ENCODE data around the gene SNHG17. TPM values are rescaled to one million over a fixed set of nuclear protein-coding genes. Genes with fewer than 3 reads are reported as not detected.

Gene SNHG17
- total RNA-seq, 1 experiment from 2014 or later, result 27.3 TPM

DNA sequence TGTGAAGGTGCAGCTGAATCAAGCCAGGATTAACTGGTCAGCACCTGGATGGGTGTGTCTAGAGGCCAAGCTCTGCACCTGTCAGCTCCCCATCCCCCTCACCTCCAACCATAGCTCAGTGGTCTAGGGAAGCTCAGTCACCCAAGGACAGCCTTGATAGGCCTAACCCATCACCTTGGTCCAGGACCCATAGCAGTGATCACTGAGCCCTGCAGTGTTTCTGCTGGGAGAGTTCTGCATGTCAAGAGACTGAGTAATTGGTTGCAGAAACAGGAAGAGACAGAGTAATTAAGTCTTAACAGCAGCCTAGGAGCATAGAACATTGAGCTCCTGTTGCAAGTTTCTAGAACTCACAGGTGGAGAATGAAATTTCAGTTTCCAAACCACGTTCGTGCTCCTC, 18.8 kb upstream of the SNHG17 start:
- no peaks in the 10 kb centered on the region for H4K20me1 ChIP-seq (ENCODE audit: insufficient read depth, low read depth, low read length)
- no peaks in the 10 kb centered on the region for H3K9me2 ChIP-seq (replicated peaks; ENCODE audit: insufficient read depth, low read length)
- H3K27me3 ChIP-seq (ENCODE audit: low read length), result no peaks in the 10 kb centered on the region
- no peak overlapping the region for H2AFZ ChIP-seq (ENCODE audit: low read length)
- H3K36me3 ChIP-seq (ENCODE audit: insufficient read depth, low read length), result peaks cover 22% of the 10 kb centered on the region
- H3K79me2 ChIP-seq (ENCODE audit: low read length), result peaks cover 8% of the 10 kb centered on the region
- H3K4me3 ChIP-seq (ENCODE audit: low read length), result no peak overlapping the region
- H3K27ac ChIP-seq (ENCODE audit: low read length), result peak overlapping the region; percentile 94
- peak; percentile 87 for DNase-seq
- H3K4me1 ChIP-seq (ENCODE audit: low read length), result peaks cover 55% of the 10 kb centered on the region
- no peaks in the 10 kb centered on the region for H3K9me3 ChIP-seq (ENCODE audit: low read length)
- H3K9ac ChIP-seq (ENCODE audit: low read length), result no peak overlapping the region
- peak overlapping the region; percentile 14 for H3K4me2 ChIP-seq (ENCODE audit: low read depth, low read length, poor library complexity, severe bottlenecking)

DNA sequence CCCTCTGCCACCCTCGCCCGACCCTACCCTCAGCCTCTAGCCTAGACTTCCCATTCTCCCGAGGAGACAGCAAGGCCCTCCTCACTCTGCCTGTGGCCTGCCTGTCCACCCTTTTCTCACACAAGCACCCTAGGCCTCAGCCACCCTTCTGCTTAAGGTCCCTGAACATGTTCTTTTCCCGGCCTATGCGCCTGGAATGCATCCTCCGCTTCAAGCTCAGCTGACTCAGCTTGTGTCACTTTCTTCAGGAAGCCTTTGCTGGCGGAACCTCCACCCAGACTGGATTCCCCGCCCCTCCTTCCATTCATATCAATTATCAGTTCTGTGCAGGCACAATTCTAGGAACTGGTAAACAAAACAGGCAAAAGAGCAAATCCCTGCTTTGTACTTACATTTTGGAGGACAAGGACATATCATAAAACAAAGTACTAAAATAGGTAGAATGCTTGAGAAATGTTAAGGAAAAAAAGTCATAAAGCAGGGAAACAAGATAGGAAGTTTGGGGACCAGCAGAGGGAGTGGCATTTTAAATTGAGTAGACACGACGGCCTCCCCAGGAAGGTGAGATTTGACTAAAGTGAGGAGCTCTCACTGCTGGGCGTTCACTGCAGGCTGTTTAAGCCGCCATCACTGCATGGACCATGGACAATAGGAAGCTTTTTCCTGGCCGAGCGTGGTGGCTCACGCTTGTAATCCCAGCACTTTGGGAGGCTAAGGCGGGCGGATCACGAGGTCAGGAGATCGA, 17.9 kb upstream of the SNHG17 start:
- H3K36me3 ChIP-seq (ENCODE audit: insufficient read depth, low read length), result peaks cover 29% of the 10 kb centered on the region

DNA sequence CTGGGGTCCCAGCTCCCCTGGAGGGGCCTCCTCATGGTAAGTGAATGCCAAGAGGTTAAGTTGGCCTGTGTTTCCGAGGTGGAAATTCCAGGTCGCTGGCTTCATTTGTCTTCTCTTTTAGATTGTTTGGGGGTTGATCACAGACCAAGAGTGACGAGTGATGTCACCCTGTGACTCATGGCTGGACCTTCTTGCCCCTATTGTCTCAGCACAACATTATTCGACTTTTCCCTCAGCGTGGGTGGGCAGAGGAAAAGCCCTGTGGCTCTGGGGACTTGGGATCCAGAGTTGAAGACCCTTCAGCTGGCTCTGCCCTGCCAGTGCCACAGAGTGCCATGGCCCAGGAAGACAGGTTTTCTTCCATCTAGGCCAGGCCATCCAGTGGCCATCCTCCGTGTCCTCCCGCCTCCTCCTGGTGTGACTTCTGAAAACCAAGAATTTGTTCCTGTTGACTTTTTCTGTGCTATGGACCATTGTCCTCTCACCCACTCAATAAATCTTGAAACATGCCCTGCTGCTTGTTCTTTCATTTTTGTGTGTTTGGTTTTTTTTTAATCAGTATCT, 15.4 kb upstream of the SNHG17 start:
- DNase-seq, result no peak
- peak overlapping the region; percentile 94; the same call in 1 of the 2 replicates for H3K27ac ChIP-seq (ENCODE audit: low read length)
- peaks cover 29% of the 10 kb centered on the region for H3K36me3 ChIP-seq (ENCODE audit: insufficient read depth, low read length)
- H3K4me3 ChIP-seq (ENCODE audit: low read length), result no peak overlapping the region
- H2AFZ ChIP-seq (ENCODE audit: low read length), result no peak overlapping the region
- H3K9ac ChIP-seq (ENCODE audit: low read length), result no peak overlapping the region
- peaks cover 67% of the 10 kb centered on the region for H3K4me1 ChIP-seq (ENCODE audit: low read length)
- H4K20me1 ChIP-seq (ENCODE audit: insufficient read depth, low read depth, low read length), result no peaks in the 10 kb centered on the region
- no peaks in the 10 kb centered on the region for H3K9me2 ChIP-seq (replicated peaks; ENCODE audit: insufficient read depth, low read length)
- H3K9me3 ChIP-seq (ENCODE audit: low read length), result no peaks in the 10 kb centered on the region
- peaks cover 32% of the 10 kb centered on the region for H3K79me2 ChIP-seq (ENCODE audit: low read length)
- no peaks in the 10 kb centered on the region for H3K27me3 ChIP-seq (ENCODE audit: low read length)
- no peak overlapping the region for H3K4me2 ChIP-seq (ENCODE audit: low read depth, low read length, poor library complexity, severe bottlenecking)

More for the DNA sequence above, 17.9 kb upstream of the SNHG17 start:
- peaks cover 64% of the 10 kb centered on the region for H3K4me1 ChIP-seq (ENCODE audit: low read length)
- peaks cover 17% of the 10 kb centered on the region for H3K79me2 ChIP-seq (ENCODE audit: low read length)
- no peak overlapping the region for H3K4me3 ChIP-seq (ENCODE audit: low read length)
- H3K9me2 ChIP-seq (replicated peaks; ENCODE audit: insufficient read depth, low read length), result no peaks in the 10 kb centered on the region
- peak overlapping the region; percentile 94 for H3K27ac ChIP-seq (ENCODE audit: low read length)
- H3K9me3 ChIP-seq (ENCODE audit: low read length), result no peaks in the 10 kb centered on the region
- no peaks in the 10 kb centered on the region for H4K20me1 ChIP-seq (ENCODE audit: insufficient read depth, low read depth, low read length)
- no peaks in the 10 kb centered on the region for H3K27me3 ChIP-seq (ENCODE audit: low read length)
- no peak overlapping the region for H3K9ac ChIP-seq (ENCODE audit: low read length)
- H2AFZ ChIP-seq (ENCODE audit: low read length), result no peak overlapping the region
- no peak overlapping the region for H3K4me2 ChIP-seq (ENCODE audit: low read depth, low read length, poor library complexity, severe bottlenecking)
- no peak for DNase-seq

DNA sequence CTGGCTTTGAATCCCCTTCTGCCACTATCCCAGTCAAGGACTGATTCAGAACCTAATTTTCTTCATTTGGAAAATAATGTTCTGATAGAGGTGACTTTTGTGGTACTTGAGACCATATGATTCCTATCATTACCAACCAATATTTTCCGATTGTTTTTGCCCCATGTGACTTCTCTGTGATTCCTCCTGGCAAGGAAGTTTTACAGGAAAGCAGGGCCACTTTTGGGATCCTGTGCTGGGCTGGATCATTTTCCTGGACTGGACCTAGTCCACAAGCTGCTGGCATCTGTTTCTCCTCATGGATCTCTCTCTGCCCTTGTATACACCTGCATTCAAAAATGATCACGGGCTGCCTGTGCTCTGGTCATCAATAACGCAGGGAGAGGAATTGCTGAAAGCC, 13.9 kb upstream of the SNHG17 start:
- H3K36me3 ChIP-seq (ENCODE audit: insufficient read depth, low read length), result peaks cover 29% of the 10 kb centered on the region
- DNase-seq, result no peak
- H3K4me1 ChIP-seq (ENCODE audit: low read length), result peaks cover 53% of the 10 kb centered on the region
- H3K27me3 ChIP-seq (ENCODE audit: low read length), result no peaks in the 10 kb centered on the region
- H3K9me3 ChIP-seq (ENCODE audit: low read length), result no peaks in the 10 kb centered on the region
- peak overlapping the region; percentile 96 for H3K4me2 ChIP-seq (ENCODE audit: low read depth, low read length, poor library complexity, severe bottlenecking)
- no peak overlapping the region for H2AFZ ChIP-seq (ENCODE audit: low read length)
- H3K4me3 ChIP-seq (ENCODE audit: low read length), result peak overlapping the region; percentile 99; the same call in 1 of the 2 replicates
- peak overlapping the region; percentile 100; the same call in 1 of the 2 replicates for H3K9ac ChIP-seq (ENCODE audit: low read length)
- H3K79me2 ChIP-seq (ENCODE audit: low read length), result peaks cover 32% of the 10 kb centered on the region
- H4K20me1 ChIP-seq (ENCODE audit: insufficient read depth, low read depth, low read length), result no peaks in the 10 kb centered on the region
- peak overlapping the region; percentile 94 for H3K27ac ChIP-seq (ENCODE audit: low read length)
- H3K9me2 ChIP-seq (replicated peaks; ENCODE audit: insufficient read depth, low read length), result no peaks in the 10 kb centered on the region

DNA sequence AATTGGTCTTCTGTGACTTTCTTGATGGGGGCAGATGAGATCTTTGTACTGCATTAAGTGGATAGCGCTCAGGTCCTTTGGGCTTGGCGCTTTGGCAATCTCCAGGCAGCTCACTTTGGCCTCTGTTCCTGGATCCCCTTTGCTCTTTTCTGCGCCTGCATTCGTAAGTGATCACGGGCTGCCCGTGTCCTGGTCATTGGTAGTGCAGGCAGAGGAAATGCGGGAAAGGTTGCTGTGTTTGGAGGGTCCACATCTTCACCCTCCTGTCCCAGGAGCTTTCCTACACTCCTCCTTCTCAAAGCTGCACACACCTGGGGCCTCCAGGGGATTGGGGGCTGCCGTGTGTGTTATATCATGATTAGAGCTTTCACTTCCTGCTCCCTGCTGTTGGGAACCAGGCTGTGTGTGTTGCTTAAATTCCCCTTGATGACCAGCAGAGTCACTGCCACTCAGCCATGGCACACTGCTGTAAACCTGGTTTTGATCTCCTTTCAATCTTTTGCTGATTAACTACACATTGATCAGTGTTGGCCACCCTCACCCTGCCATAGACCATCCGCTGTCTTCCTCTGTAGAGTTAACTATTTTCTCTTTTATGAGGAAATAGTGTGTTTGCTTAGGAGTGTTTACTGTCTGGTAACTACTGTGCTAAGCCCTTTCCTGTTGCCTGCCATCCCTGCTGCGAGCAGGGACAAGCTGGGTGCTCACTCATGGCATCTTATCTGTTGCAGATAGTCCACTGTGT, 13.0 kb upstream of the SNHG17 start:
- DNase-seq, result peak; percentile 92
- Histone ChIP-seq H3K4me1 (ENCODE audit: low read length) (peaks cover 44% of the 10 kb centered on the region), H3K4me3 (ENCODE audit: low read length) (peak overlapping the region; percentile 99), H4K20me1 (ENCODE audit: insufficient read depth, low read depth, low read length) (no peaks in the 10 kb centered on the region), H3K36me3 (ENCODE audit: insufficient read depth, low read length) (peaks cover 29% of the 10 kb centered on the region), H3K9me3 (ENCODE audit: low read length) (no peaks in the 10 kb centered on the region), H3K9me2 (replicated peaks; ENCODE audit: insufficient read depth, low read length) (no peaks in the 10 kb centered on the region), H3K27me3 (ENCODE audit: low read length) (no peaks in the 10 kb centered on the region), H3K79me2 (ENCODE audit: low read length) (peaks cover 32% of the 10 kb centered on the region), H3K27ac (ENCODE audit: low read length) (peak overlapping the region; percentile 94), H3K4me2 (ENCODE audit: low read depth, low read length, poor library complexity, severe bottlenecking) (peak overlapping the region; percentile 96), H2AFZ (ENCODE audit: low read length) (no peak overlapping the region), H3K9ac (ENCODE audit: low read length) (peak overlapping the region; percentile 100)

DNA sequence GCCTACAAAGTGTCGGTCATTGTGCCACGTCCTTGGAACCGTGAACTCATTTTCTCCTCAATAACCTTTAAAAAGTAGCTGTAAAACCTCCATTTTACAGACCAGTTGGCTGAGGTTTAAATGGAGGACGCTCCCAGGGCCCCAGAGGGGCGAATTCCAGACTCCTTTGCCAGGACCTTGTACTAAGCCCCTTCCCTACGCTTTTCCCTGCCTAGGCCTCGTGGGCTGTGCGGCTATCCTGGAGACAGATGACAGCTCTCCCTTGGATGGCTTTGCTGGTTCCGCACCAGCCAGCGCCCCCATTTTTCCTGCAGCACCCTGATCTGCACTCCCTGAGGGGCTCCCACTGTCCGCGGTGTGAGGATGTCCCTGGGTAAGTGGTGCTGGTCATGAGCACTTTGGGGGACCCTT, 12.1 kb upstream of the SNHG17 start:
- Histone ChIP-seq H2AFZ (ENCODE audit: low read length) (no peak overlapping the region), H3K36me3 (ENCODE audit: insufficient read depth, low read length) (peaks cover 29% of the 10 kb centered on the region), H3K27me3 (ENCODE audit: low read length) (no peaks in the 10 kb centered on the region), H3K4me3 (ENCODE audit: low read length) (peak overlapping the region; percentile 99), H3K4me2 (ENCODE audit: low read depth, low read length, poor library complexity, severe bottlenecking) (peak overlapping the region; percentile 96), H3K27ac (ENCODE audit: low read length) (peak overlapping the region; percentile 94), H3K79me2 (ENCODE audit: low read length) (peaks cover 32% of the 10 kb centered on the region), H3K9me3 (ENCODE audit: low read length) (no peaks in the 10 kb centered on the region), H3K9me2 (replicated peaks; ENCODE audit: insufficient read depth, low read length) (no peaks in the 10 kb centered on the region), H3K9ac (ENCODE audit: low read length) (peak overlapping the region; percentile 100), H4K20me1 (ENCODE audit: insufficient read depth, low read depth, low read length) (no peaks in the 10 kb centered on the region), H3K4me1 (ENCODE audit: low read length) (peaks cover 41% of the 10 kb centered on the region)
- DNase-seq, result peak; percentile 61

DNA sequence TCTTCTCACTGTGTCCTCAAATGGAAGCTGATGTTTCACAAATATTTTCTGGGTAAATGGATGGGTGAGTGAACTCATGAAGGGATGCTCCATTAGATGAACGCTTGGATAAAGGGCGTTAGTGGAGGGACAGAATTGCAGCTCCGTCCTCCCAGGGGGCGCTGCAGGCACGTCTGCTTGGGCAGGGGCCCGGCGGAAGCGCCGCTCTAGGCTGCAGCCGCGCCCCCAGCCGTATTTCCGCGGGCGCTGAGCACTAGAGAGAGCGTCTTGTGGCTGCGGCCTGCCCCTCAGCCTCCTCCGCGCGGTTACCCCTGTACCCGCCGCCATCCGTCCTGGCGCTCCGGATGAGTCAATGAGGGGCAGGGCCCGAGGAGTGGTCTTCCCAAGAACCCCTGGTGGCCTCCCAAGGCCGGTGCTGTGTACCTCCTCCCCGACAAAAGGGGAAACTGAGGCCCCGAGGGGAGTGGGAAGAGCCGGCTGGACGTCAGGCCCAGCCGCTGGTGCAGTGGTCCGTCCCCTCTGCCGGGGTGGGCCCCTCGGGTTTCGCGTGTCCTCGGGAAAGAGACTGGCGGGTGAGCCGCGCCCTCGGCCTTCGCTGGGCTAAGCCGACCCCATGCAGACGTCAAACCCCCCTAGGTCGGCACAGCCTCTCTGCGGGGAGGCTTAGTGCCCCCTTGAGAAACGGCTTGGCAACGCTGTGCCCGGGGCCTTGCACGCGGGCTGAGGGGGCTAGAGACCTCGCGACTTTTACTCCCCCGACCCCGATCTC, 11.5 kb upstream of the SNHG17 start:
- Histone ChIP-seq H3K4me1 (ENCODE audit: low read length) (peaks cover 39% of the 10 kb centered on the region), H3K27me3 (ENCODE audit: low read length) (no peaks in the 10 kb centered on the region), H3K9me2 (replicated peaks; ENCODE audit: insufficient read depth, low read length) (no peaks in the 10 kb centered on the region), H3K27ac (ENCODE audit: low read length) (peak overlapping the region; percentile 94), H3K79me2 (ENCODE audit: low read length) (peaks cover 32% of the 10 kb centered on the region), H3K9me3 (ENCODE audit: low read length) (no peaks in the 10 kb centered on the region), H3K4me3 (ENCODE audit: low read length) (peak overlapping the region; percentile 99), H3K9ac (ENCODE audit: low read length) (peak overlapping the region; percentile 100), H3K4me2 (ENCODE audit: low read depth, low read length, poor library complexity, severe bottlenecking) (peak overlapping the region; percentile 96), H4K20me1 (ENCODE audit: insufficient read depth, low read depth, low read length) (no peaks in the 10 kb centered on the region), H2AFZ (ENCODE audit: low read length) (peak overlapping the region; percentile 85), H3K36me3 (ENCODE audit: insufficient read depth, low read length) (peaks cover 29% of the 10 kb centered on the region)
- DNase-seq, result peak; percentile 98

Data from Karpas-422 (cell line).